NCI-H748 (cell line): ENCODE measurements around the gene IFNA8.
"Not testable (repeated sequence)": the region's sequence is repeated elsewhere in the genome, so short reads cannot be mapped to it uniquely, and the experiment has no call there.

Source experiments
- DNase-seq: peaks from one replicate; lab custom pipeline; 2025; ENCODE audit not compliant: unreplicated experiment; lab: John Stamatoyannopoulos, UW

Gene IFNA8

GRCh38 chr9:21408817-21409216 is at the start of gene IFNA8:
Gene IFNA8, plus strand, starts transcription at chr9:21409117. Its CDS starts 60 bp downstream, at chr9:21409177.
- no peak for DNase-seq

GRCh38 chr9:21362287-21362686 is 46.6 kb upstream of the IFNA8 start:
- no peak for DNase-seq

GRCh38 chr9:21367169-21367568 is 41.7 kb upstream of the IFNA8 start:
- DNase-seq, result not testable (repeated sequence)

- DNase-seq, result no peak
These were observed 41.0 kb upstream of the IFNA8 start, which contains the start of gene IFNA13 for GRCh38 chr9:21367957-21368356. Gene IFNA13, minus strand, starts transcription at chr9:21368057. Its CDS starts 47 bp downstream, at chr9:21368010.

- DNase-seq, result not testable (repeated sequence)
These were observed 37.5 kb upstream of the IFNA8 start for GRCh38 chr9:21371467-21371866.

- DNase-seq, result no peak
These were observed 27.2 kb upstream of the IFNA8 start for GRCh38 chr9:21381448-21382339.

GRCh38 chr9:21383627-21384026 is 25.3 kb upstream of the IFNA8 start:
- DNase-seq, result no peak

- no peak for DNase-seq
These were observed 23.7 kb upstream of the IFNA8 start, which contains the start of gene IFNA2 for GRCh38 chr9:21385131-21385670. Gene IFNA2, minus strand, starts transcription at chr9:21385398. Its CDS starts 69 bp downstream, at chr9:21385329.

GRCh38 chr9:21392270-21392669 is 16.6 kb upstream of the IFNA8 start:
- peak; percentile 30 for DNase-seq

GRCh38 chr9:21395778-21396717 is 12.9 kb upstream of the IFNA8 start:
- peak; percentile 70 for DNase-seq

GRCh38 chr9:21398955-21399489 is 9.9 kb upstream of the IFNA8 start:
- no peak for DNase-seq

- DNase-seq, result no peak
These were observed 9.0 kb upstream of the IFNA8 start for GRCh38 chr9:21399956-21400355.

- DNase-seq, result no peak
These were observed 6.3 kb upstream of the IFNA8 start for GRCh38 chr9:21402386-21403251.

- no peak for DNase-seq
These were observed 4.8 kb upstream of the IFNA8 start for GRCh38 chr9:21404146-21404545.

GRCh38 chr9:21412107-21412506 is 3.2 kb downstream of the IFNA8 start:
- DNase-seq, result no peak

GRCh38 chr9:21413151-21413550 is 4.2 kb downstream of the IFNA8 start:
- DNase-seq, result no peak

GRCh38 chr9:21413624-21414023 is 4.7 kb downstream of the IFNA8 start:
- no peak for DNase-seq

GRCh38 chr9:21414220-21414940 is 5.5 kb downstream of the IFNA8 start:
- no peak for DNase-seq
